Peyer's patch (tissue), 4 donors: ENCODE data around the gene CTNNA1. TPM values are rescaled to one million over a fixed set of nuclear protein-coding genes. Genes with fewer than 3 reads are reported as not detected.

Experiments used
- DNase-seq, 3 donors: peaks; one replicate each; pipeline ENCODE4 v3.0.0-alpha.2; 2017 to 2019
- H3K27ac ChIP-seq, 4 donors: fragments of 200-600 bp; sonication (generic); one replicate each; pipeline ENCODE4 v1.5.1; 2016 to 2019
- H3K27me3 ChIP-seq, 2 donors: fragments of 200-600 bp; sonication (generic); one replicate each; pipeline ENCODE4 v1.5.1; 2019
- H3K36me3 ChIP-seq, 3 donors: fragments of 200-600 bp; sonication (generic); one replicate each; pipeline ENCODE4 v1.5.1; 2016 to 2019
- H3K4me1 ChIP-seq, 4 donors: fragments of 200-600 bp; sonication (generic); one replicate each; pipeline ENCODE4 v1.5.1; 2016 to 2019
- H3K4me3 ChIP-seq, 4 donors: fragments of 200-600 bp; sonication (generic); 1 replicate in 3 of 4; 2 replicates in 1 of 4; pipeline ENCODE4 v1.5.1; 2016 to 2019; ENCODE audit warnings: mild to moderate bottlenecking in 1 of 4
- H3K9me3 ChIP-seq, 4 donors: fragments of 200-600 bp; sonication (generic); one replicate each; pipeline ENCODE4 v1.5.1; 2016 to 2019; ENCODE audit warnings: mild to moderate bottlenecking in 1 of 4
- CTCF ChIP-seq, 6 experiments: fragments of 450-650 bp in 4 of 6; fragments of 200-600 bp in 2 of 6; sonication (generic) in 1 of 6; IDR thresholded peaks; one replicate each; pipeline ENCODE4 v1.5.1; 2017 to 2019; ENCODE audit warnings: antibody characterized with exemption in 6 of 6, mild to moderate bottlenecking in 3 of 6, moderate library complexity in 1 of 6
- POLR2A ChIP-seq, 2 donors: fragments of 450-650 bp; IDR thresholded peaks; one replicate each; pipeline ENCODE4 v1.5.1; 2017; ENCODE audit warnings: antibody characterized with exemption in 2 of 2, mild to moderate bottlenecking in 2 of 2, moderate library complexity in 2 of 2
- total RNA-seq, 4 donors: library from RNA; depleted of rRNA; stranded (reverse); fragments of >200 nt; gene quantifications; one replicate each; pipeline ENCODE4 v1.1.0, GENCODE V29; 2016

Gene CTNNA1
- total RNA-seq, 4 donors from 2014 or later = 351 to 516 (median 369) TPM

DNA sequence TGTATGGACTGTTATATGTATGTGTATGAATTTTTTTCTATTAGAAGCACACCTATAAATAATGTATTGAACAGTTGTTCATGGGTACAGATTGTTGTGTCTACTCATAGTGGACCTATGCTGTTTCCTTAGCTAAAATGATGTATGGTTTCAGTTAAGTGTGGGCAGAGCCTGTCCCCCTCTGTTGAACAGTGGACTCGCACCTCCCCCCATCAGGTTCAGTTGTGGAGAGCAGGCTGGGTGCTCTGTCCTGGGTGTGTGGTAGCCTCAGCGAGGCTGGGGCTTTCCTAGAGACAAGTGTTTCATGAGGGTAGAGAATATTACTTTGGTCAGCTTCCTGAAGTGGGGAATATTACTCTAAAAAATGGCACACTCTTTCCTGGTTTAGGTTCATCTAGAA is 169.3 kb downstream of the CTNNA1 start:
- no peaks in the 10 kb centered on the region for H3K9me3 ChIP-seq
- H3K27me3 ChIP-seq = no peaks in the 10 kb centered on the region
- no peak overlapping the region for H3K27ac ChIP-seq
- no peak for TF ChIP-seq CTCF (IDR thresholded peaks at IDR 0.05)
- TF ChIP-seq POLR2A (IDR thresholded peaks at IDR 0.05) = no peak
- no peak for DNase-seq
- no peak overlapping the region for H3K4me3 ChIP-seq
- H3K36me3 ChIP-seq = peaks cover 0 to 47% (median 0%) of the 10 kb centered on the region in 3 donors
- peaks cover 0 to 12% (median 0%) of the 10 kb centered on the region in 4 donors for H3K4me1 ChIP-seq

DNA sequence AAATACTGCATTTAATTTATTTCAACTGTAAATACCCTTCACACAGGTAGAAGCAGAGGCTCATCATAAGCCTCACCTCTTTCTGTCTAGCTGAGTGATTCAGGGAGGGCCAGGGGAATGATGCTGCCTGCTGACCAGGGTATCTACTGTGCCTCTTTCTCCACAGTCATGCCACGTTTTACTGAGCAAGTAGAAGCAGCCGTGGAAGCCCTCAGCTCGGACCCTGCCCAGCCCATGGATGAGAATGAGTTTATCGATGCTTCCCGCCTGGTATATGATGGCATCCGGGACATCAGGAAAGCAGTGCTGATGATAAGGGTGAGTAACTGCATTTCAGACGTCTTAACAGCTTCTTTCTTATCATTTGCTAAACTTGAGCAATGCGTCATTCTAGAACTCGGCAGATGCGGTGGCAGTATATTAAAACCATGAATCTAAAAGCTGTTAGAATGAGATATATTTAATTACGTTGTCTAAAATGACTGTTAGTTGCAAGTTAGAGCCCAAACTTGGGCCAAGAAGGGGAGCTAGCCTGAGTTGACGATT is 171.9 kb downstream of the CTNNA1 start:
- DNase-seq = no peak

DNA sequence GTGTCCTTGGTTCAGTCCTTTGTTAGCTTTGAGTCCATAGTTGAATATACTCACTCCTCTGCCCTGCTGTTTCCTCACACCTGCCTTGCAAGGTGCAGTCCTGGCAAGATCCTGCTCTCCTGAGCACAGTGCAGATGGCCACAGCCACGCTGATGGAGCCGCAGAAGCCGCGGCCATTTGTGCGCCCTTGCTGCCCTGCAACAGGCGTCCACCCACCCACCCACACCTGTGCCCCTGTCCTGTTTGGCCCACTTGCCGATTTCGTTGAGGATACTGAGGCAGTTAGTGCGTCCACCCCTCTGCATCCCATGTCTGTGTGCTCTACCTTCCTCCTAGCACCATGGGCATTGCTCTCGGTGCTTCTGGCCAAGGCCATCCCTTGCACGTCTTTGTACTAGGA is 173.0 kb downstream of the CTNNA1 start:
- no peaks in the 10 kb centered on the region for H3K27me3 ChIP-seq
- H3K4me3 ChIP-seq = no peak overlapping the region
- TF ChIP-seq CTCF (IDR thresholded peaks at IDR 0.05) (no peak), POLR2A (IDR thresholded peaks at IDR 0.05) (no peak)
- H3K4me1 ChIP-seq = peaks cover 0 to 19% (median 0%) of the 10 kb centered on the region in 4 donors
- no peak overlapping the region for H3K27ac ChIP-seq
- peaks cover 0 to 65% (median 0%) of the 10 kb centered on the region in 3 donors for H3K36me3 ChIP-seq
- DNase-seq = no peak
- no peaks in the 10 kb centered on the region for H3K9me3 ChIP-seq

More for the DNA sequence above, 171.9 kb downstream of the CTNNA1 start:
- Histone ChIP-seq H3K27me3 (no peaks in the 10 kb centered on the region), H3K4me3 (no peak overlapping the region), H3K27ac (no peak overlapping the region), H3K9me3 (no peaks in the 10 kb centered on the region), H3K4me1 (peaks cover 0 to 19% (median 0%) of the 10 kb centered on the region in 4 donors), H3K36me3 (peaks cover 0 to 58% (median 0%) of the 10 kb centered on the region in 3 donors)
- TF ChIP-seq CTCF (IDR thresholded peaks at IDR 0.05) = no peak
- no peak for TF ChIP-seq POLR2A (IDR thresholded peaks at IDR 0.05)

GRCh38 chr5:138926688-138927448 is 173.6 kb downstream of the CTNNA1 start:
- H3K4me1 ChIP-seq = peaks cover 0 to 19% (median 0%) of the 10 kb centered on the region in 4 donors
- no peak overlapping the region for H3K4me3 ChIP-seq
- H3K27me3 ChIP-seq = no peaks in the 10 kb centered on the region
- TF ChIP-seq POLR2A (IDR thresholded peaks at IDR 0.05) = no peak
- TF ChIP-seq CTCF (IDR thresholded peaks at IDR 0.05) = no peak
- no peak overlapping the region for H3K27ac ChIP-seq
- peaks cover 0 to 71% (median 0%) of the 10 kb centered on the region in 3 donors for H3K36me3 ChIP-seq
- no peak for DNase-seq
- H3K9me3 ChIP-seq = no peaks in the 10 kb centered on the region

GRCh38 chr5:138927544-138927943 is 174.3 kb downstream of the CTNNA1 start:
- TF ChIP-seq CTCF (IDR thresholded peaks at IDR 0.05) (no peak), POLR2A (IDR thresholded peaks at IDR 0.05) (no peak)
- DNase-seq = no peak
- no peaks in the 10 kb centered on the region for H3K27me3 ChIP-seq
- no peak overlapping the region for H3K27ac ChIP-seq
- H3K36me3 ChIP-seq = peaks cover 0 to 78% (median 0%) of the 10 kb centered on the region in 3 donors
- H3K4me1 ChIP-seq = peaks cover 0 to 19% (median 0%) of the 10 kb centered on the region in 4 donors
- H3K9me3 ChIP-seq = no peaks in the 10 kb centered on the region
- H3K4me3 ChIP-seq = no peak overlapping the region
